Measurements from ENCODE around the gene ERICH4.
"Not testable (repeated sequence)": the region's sequence is repeated elsewhere in the genome, so short reads cannot be mapped to it uniquely, and the experiment has no call there.

The ERICH4 gene

DNA sequence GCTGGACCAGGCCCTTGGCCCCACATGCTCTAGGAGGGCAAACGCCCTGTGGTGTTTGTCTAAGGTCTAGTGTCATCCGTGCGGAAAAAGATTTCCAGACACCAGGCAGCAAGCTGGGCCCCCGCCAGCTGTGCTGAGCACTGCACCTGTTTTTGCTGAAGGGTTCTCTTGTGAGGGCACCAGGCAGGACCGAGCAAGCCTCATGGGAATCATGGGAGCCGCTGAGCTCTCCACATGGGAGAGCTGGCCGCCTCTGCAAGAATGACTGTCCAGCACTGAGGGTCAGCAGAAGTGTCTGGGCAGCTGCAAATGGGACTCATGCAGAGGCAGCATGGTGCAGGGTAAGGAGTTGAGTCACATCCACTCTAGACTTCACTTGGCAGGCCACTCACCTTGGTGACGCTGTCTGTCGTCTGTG, 27.8 kb upstream of the ERICH4 start:
- DNase-seq = no peak

DNA sequence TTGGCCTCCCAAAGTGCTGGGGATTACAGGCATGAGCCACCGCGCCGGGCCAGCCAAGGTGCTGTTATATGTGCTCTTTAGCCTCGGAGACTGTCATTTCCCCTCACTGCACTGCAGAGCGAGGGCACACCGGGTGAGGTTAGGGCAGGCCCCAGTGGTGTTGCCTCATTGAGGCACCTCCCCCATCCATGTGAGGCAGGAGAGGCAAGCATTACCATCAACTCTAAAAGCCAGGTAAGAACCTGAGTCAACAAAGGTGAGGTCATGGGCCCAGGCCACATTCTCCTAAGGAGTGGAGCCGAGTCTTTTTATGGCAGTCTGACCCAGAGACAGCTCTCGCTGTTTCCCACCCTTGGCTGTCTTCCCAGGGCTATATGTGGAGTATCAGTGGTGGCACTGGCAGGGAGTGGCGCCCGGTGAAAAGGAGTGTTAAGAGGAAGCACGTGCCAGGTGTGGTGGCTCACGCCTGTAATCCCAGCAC, 26.7 kb upstream of the ERICH4 start:
- no peak for DNase-seq

- DNase-seq = peak; percentile 73
Measured at GRCh38 chr19:41420101-41420880, 22.7 kb upstream of the ERICH4 start.

DNA sequence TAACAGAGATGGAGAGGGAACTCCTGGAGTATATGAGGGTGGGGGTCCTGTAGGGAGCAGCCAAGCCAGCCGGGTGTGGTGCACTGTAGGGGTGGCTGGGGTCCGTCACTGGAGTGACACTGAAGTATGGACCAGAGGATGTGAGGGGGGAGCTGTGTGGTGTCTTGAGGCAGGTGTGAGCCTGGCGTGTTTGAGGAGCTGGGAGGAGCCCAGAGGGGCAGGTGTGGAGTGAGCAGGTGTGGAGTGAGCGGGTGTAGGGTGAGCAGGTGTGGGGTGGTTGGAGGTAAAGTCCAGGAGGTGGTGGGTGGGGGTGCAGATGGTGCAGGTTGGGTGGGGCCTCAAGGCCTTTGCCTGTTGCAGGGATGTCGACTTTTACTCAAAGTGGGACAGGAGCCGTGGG, 21.6 kb upstream of the ERICH4 start:
- DNase-seq = no peak

DNA sequence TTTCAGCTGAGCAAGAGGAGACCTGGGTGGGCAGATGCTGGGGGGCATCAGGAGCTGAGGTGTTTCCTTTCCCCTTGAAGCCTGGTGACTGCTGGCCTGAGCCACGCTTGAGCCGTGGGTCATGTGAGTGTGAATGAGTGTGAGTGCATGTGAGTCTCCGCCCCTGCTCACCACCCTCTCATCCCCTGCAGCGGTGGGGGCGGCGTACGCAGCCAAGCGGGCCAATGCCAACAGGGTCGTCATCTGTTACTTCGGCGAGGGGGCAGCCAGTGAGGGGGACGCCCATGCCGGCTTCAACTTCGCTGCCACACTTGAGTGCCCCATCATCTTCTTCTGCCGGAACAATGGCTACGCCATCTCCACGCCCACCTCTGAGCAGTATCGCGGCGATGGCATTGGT, 21.0 kb upstream of the ERICH4 start:
- DNase-seq = no peak

- DNase-seq = no peak
Measured at GRCh38 chr19:41422456-41422855, 20.5 kb upstream of the ERICH4 start.

DNA sequence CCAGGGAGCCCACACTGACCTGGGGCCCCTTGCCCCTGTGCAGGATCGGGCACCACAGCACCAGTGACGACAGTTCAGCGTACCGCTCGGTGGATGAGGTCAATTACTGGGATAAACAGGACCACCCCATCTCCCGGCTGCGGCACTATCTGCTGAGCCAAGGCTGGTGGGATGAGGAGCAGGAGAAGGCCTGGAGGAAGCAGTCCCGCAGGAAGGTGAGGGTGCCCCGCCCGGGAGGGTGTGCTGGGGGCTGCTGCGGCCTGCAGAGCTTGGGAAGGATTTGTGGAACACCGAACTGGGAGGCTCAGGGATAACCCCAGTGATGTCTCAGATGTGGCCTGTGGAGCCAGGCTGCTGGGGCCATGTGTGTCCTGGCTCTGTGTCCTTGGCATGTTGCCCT, 20.0 kb upstream of the ERICH4 start:
- no peak for DNase-seq

GRCh38 chr19:41424335-41425173, 18.4 kb upstream of the ERICH4 start:
- DNase-seq = no peak

- DNase-seq = no peak
Measured at GRCh38 chr19:41425174-41426115, 17.5 kb upstream of the ERICH4 start.

DNA sequence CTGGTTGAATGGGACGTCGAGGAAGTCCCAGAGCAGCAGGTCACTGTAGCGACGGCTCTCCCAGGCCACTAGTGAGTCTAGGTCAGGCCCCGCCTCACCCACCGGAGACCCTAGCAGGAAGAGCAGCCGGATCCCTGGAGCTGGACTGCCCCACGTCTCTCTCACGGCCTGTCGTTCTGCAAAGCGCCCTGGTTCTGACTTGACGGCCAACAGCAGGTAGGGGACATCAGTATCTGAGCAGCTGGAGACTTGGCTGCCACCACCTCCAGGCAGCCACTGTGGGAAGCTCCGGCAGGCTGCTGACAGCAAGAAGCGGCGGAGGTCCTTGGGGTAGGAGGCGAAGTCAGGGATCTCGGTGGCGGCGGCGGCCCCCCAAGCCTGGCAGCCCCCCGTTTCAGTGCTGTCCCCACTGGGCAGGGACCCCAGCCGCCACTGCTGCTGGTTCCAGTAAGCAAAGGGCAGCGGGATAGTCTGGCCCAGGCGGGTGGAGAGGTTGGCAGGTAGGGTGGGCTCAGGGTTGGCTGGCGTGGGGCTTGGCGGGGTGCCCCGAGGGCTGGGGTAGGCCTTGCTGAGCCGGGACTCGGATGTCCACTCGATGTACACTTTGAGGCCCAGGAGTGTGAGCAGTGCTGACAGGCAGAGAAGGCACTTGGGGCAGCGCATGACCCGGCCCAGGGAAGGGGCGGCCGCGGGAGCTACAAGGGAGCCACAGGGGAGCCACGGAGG, 16.7 kb upstream of the ERICH4 start:
- DNase-seq = no peak

DNA sequence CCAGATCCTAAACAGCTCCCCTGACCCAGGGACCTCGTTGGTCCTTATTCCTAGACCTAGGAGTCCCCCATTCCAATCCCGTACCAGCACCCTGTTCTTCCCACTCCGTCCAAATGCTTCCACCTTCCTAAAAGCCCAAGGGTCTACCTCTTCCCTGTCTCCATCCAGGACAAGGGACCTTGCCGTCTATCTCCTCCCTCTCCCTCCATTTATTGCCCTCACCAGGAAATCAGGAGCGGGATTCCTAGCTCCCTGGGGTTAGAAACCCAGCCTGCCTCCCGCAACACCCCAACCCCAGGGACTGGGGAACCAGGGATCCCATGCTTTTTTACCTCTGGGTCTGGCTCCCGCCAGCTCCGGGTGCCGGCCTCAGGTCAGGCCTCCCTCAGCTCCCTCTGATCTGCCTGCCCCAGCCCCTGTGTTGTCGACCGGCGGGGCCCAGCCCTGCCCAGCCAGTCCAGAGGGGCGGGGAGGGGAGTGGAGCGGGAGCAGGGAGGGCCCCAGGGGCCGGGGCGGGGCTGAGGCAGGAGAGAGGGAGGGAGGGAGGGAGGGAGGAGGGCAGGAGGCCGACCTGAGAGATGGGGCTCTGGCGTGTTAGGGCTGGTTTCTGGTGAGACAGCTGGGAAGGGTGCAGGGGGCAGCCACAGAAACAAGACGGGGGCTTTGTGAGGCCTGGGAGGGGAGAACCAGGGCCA, 15.9 kb upstream of the ERICH4 start, which contains the start of gene B3GNT8:
Gene B3GNT8 (minus strand): TSS at position 423 of the 695 bp plus-strand sequence. CDS start 596 bp downstream, outside the sequence.
- peak; percentile 70 for DNase-seq

GRCh38 chr19:41427647-41428480, 15.1 kb upstream of the ERICH4 start:
- DNase-seq = peak; percentile 15

GRCh38 chr19:41428481-41428859, 14.5 kb upstream of the ERICH4 start:
- DNase-seq = no peak

DNA sequence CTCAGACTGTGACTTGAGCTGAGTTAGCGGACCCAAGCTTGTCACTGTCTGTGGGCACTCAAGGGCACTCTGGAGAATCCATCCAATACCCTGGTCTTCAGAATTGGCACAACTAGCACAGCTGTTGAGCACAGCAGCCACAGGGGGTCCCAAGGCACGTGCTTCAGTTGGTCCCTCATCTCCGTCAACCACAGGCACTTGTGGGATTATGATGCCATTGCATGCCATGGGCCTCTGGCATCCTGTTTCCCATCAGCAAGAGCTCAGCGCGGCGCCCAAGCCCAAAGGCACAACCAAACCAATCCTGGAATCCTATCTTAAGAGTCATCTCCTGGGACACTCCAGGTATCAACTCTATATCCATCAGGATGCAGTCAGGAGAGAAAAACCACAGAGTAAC, 12.0 kb upstream of the ERICH4 start:
- DNase-seq = no peak

GRCh38 chr19:41431426-41432386, 11.2 kb upstream of the ERICH4 start:
- peak; percentile 67 for DNase-seq

DNA sequence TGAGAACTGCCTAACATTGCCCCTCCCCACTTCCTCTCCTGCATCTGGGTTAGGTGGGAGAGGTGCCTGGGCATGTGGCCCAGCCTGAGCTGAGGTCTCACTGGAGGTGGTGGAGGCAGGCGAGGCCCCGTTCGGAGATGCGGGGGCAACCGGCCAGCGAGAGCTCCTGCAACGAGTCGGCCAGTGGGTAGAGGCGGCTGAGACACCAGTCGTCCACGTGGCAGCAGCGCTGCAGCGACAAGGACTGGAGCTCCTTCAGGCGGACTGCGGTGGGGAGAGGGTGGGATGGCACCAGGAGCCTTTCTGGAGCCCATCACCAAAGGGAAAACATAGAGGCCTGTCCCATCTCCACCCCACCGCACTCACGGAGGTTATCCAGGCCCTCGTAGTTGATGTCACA, 9.8 kb upstream of the ERICH4 start:
- DNase-seq = no peak

DNA sequence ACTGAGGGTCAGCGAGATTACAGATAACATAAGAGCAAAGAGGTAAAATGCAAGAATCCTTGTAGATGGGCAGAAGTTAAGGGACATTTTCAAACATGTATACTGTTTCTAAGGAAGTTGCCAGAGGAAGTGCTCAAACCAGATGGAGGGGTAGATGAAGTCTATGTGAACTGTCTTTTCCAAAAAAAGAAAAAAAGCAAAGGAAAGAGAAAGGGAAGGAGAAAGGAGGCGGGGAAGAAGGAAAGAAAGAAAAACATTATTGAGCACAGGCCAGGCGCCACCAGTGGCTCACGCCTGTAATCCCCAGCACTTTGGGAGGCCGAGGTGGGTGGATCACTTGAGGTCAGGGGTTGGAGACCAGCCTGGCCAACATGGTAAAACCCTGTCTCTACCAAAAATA, 8.5 kb upstream of the ERICH4 start:
- DNase-seq = no peak

GRCh38 chr19:41435376-41435775, 7.6 kb upstream of the ERICH4 start:
- not testable (repeated sequence) for DNase-seq

All from suppressor macrophage treated with lipopolysaccharide for 4 hours (primary cell).